KG1 (cell line): ENCODE results near the gene NAALADL2.
"Not testable (repeated sequence)": the region's sequence is repeated elsewhere in the genome, so short reads cannot be mapped to it uniquely, and the experiment has no call there.

Source experiments
- DNase-seq: peaks from one replicate; lab custom pipeline; 2025; lab: John Stamatoyannopoulos, UW

Gene NAALADL2

GRCh38 chr3:175266478-175266877 is 407.3 kb downstream of the NAALADL2 start:
- no peak for DNase-seq

GRCh38 chr3:175267121-175267531 is 408.0 kb downstream of the NAALADL2 start:
- no peak for DNase-seq

DNA sequence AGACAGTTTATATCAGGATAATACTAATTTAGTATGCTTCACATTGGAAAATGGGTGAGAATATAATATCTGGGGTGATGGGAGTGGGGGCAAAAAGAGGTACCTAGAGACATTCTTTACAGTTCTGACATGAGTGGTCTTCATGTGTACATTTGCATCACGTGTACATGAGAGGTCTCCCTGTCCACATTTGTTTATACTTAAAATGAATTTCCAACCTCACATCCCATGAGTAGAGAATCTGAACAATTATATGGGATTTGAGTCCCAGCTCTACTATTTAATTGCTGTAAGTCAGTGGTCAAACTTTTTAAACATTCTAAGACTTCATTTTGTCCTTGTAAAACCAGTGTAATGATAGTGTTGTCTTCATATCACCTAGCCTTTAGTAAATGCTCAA is 408.4 kb downstream of the NAALADL2 start:
- DNase-seq = no peak

DNA sequence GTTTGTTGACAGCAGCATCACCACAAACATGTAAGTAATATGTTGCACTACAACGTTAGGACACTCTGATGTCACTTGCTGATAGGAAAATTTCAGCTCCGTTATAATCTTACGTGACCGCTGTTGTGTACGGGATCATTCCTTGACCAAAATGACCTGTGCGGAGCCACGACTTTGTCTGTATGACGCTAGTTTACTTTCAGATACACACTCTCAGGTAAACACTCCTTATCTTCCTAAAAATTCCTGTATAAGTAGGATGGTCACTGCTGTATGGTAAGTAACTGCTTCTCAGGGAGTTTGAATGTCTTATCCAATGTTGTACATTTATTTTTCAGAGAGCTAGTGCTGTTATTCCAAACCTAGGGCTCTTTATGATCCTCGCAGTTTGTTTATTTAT is 410.3 kb downstream of the NAALADL2 start:
- no peak for DNase-seq

GRCh38 chr3:175270198-175270837 is 411.2 kb downstream of the NAALADL2 start:
- DNase-seq = no peak

DNA sequence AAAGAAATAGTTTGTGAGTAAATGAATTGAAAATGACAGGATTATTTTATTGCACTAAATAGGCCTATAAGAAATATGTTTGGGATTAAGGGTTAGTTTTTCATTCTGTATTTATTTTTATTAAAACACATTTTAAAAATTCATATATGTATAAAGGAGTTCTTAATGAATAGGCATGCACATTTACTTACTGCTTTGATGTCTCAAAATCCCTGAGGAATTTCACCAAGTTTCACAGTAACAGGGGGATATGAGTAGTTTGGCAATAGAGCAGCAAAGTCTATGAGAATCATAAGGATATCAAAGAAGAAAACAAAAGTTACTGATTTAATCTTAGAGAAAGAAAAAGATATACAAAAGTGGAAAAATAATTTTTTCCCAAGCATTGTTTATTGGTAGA is 411.7 kb downstream of the NAALADL2 start:
- no peak for DNase-seq

- not testable (repeated sequence) for DNase-seq
Measured at GRCh38 chr3:175271465-175271864, 412.3 kb downstream of the NAALADL2 start.

DNA sequence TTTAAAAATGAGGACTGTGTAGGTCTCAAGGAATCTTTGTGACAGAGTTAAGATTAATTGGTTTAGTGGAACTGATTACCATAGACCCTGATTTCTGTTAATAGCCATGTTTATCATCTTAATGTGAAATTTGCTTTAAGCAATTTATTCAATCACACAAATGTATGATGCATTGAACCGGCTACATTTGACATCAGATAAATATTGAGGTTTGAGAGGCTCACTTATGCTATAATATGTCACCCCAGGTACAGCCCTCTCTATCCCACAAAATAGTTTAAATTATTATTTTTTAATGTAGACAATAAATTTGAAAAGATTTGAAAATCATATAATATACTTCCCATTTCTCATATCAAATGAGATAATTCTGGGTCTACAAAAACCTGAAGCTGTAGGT is 413.3 kb downstream of the NAALADL2 start:
- DNase-seq = no peak

DNA sequence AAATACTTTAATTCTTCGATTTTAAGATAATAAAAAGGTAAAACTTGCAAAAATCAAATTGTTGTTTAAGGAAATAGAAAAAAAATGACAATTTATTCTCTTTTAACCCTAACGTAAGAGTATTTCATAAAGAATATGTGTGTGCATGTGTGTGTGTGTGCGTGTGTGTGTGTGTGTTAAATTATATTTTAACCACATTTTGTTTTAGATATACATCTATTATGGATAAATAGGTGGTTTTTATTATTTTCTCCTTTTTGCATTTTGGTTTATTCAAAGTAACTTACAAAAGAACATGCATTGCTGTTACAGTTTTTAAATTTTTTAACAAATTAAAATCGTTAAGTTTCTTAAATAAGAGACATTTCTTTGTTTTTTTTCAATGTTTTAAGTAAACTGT is 414.4 kb downstream of the NAALADL2 start:
- DNase-seq = no peak

GRCh38 chr3:175274056-175274455 is 414.9 kb downstream of the NAALADL2 start:
- DNase-seq = no peak

DNA sequence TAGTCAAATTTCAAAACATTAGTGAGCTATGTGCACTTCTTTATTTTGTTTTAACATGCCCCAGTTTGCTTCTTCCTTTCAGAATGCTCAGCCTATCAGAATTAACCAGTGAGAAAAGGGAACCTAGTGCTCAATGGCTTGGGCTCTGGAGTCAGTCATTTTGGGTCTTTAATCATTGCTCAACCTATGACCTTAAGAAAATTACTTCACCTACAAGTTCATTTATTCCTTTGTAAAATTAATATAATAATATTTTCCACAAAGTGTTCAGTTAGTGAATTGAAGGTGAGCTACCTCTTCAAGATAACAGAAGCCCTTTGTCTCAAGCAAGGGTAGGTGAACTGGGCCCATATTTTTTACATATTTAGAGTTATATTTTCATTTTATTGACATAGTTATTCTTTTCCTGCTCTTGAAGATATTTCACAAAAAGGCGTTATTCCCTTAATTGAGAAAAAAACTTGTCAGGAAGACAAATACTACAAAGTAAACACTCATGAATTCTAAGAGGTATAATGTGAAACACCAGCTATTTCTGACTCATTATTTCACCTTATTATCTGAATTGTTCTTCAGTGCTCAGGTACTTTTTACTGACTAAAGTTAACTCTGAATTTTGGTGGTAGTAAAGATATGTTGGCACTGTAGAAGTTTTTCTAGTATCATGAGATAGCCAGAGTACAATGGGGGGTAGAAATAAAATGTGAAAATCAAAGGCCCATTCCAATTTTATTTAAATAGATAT is 415.5 kb downstream of the NAALADL2 start:
- no peak for DNase-seq

DNA sequence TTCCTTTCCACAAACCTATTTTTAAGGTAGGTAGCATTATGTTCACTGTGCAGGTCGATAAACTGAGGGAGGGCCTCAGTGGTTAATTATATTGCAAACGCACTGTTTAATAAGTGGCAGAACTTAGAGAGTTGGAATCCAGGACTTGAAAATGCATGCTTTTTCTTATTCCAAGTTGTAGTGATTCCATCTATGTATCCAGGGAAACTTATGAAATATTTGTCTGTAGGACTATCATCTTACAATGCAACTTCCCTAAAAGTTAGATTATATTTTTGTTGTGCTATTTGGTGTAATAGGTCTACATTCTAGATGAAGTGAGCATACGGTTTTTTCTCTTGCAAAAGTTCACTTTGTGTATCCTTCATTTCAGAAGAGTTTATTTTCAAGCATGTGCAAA is 419.5 kb downstream of the NAALADL2 start:
- DNase-seq = no peak

- DNase-seq = no peak
Measured at GRCh38 chr3:175279457-175279856, 420.3 kb downstream of the NAALADL2 start.

GRCh38 chr3:175279911-175280310 is 420.8 kb downstream of the NAALADL2 start:
- no peak for DNase-seq

- no peak for DNase-seq
Measured at GRCh38 chr3:175287361-175287963, 428.3 kb downstream of the NAALADL2 start.

DNA sequence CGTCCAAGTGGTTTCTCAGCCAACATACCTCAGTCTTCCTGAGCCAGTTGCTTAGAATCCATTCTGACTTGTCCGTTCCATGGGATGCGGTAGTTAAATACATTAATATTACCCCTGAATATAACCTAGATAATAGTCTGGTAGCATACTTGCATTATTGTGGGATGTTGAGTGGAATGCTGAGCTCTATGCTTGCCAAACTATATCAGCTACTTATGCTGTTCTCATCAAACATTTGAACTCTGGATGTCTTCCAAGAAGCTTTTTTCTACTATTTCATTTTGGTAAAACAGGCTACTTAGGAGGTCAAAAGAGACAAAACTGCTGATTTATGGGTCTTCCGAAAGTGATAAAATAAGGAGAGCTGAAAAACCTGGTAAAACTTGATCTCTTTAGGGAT is 429.5 kb downstream of the NAALADL2 start:
- DNase-seq = no peak

GRCh38 chr3:175294793-175295192 is 435.7 kb downstream of the NAALADL2 start:
- DNase-seq = no peak

- DNase-seq = no peak
Measured at GRCh38 chr3:175295248-175296130, 436.4 kb downstream of the NAALADL2 start.

- DNase-seq = no peak
Measured at GRCh38 chr3:175297216-175297615, 438.1 kb downstream of the NAALADL2 start.

GRCh38 chr3:175301741-175302140 is 442.6 kb downstream of the NAALADL2 start:
- no peak for DNase-seq

GRCh38 chr3:175304404-175304803 is 445.3 kb downstream of the NAALADL2 start:
- no peak for DNase-seq

DNA sequence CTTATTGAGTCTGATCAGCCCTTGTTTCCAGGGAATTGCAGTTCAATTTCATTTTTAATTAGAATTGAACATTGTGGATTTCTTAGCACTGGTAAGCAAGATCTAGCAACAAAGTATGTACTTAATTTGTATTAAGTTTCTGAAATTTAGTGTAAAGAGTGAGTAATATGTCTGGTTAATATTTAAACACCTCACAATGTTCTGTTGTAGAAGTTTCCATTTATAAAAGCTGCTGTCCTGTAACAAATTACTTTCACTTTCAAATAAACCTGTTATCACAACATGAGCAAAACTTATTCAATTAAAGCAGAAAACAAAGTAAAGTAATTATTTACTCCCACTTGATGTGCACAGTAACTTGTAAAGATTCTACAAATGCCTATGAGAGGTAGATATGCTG is 448.5 kb downstream of the NAALADL2 start:
- DNase-seq = no peak
